Osteoblast (primary cell): ENCODE results near the gene FOSL2. TPM values are rescaled to one million over a fixed set of nuclear protein-coding genes. Genes with fewer than 3 reads are reported as not detected.

Experiments
- DNase-seq: peaks from one replicate; pipeline ENCODE4 v3.0.0; 2011; ENCODE audit warnings: low spot score, mixed read lengths; ENCODE audit not compliant: insufficient read length; ENCODE audit errors: missing footprints
- H2AFZ ChIP-seq: 2 replicates; pipeline ENCODE4 v1.6.0; 2011; ENCODE audit warnings: mild to moderate bottlenecking, low read length
- H3K27ac ChIP-seq: 2 replicates; pipeline ENCODE4 v1.5.1; 2011; ENCODE audit warnings: mild to moderate bottlenecking, low read depth, low read length, moderate library complexity
- H3K27me3 ChIP-seq: 2 replicates; pipeline ENCODE4 v1.6.0; 2012; ENCODE audit warnings: mild to moderate bottlenecking, control low read depth, inconsistent platforms, low read length, moderate library complexity; ENCODE audit not compliant: insufficient read depth
- H3K36me3 ChIP-seq: 2 replicates; pipeline ENCODE4 v1.5.1; 2011; ENCODE audit warnings: mild to moderate bottlenecking, low read length, control low read depth, moderate library complexity; ENCODE audit not compliant: insufficient read depth
- H3K4me1 ChIP-seq: 2 replicates; pipeline ENCODE4 v1.5.1; 2011; ENCODE audit warnings: mild to moderate bottlenecking, low read length, control low read depth, moderate library complexity; ENCODE audit not compliant: insufficient read depth
- H3K4me2 ChIP-seq: 2 replicates; pipeline ENCODE4 v1.6.0; 2011; ENCODE audit warnings: mild to moderate bottlenecking, low read length; ENCODE audit not compliant: insufficient read depth
- H3K4me3 ChIP-seq: fragments of 200-600 bp; sonication (generic); 3 replicates; pipeline ENCODE4 v1.5.1; 2012; ENCODE audit warnings: mild to moderate bottlenecking, low read length, inconsistent platforms; ENCODE audit not compliant: insufficient read depth
- H3K79me2 ChIP-seq: 2 replicates; pipeline ENCODE4 v1.6.0; 2012; ENCODE audit warnings: mild to moderate bottlenecking, low read length, control low read depth, inconsistent platforms; ENCODE audit not compliant: insufficient read depth
- H3K9me3 ChIP-seq: 2 replicates; pipeline ENCODE4 v1.5.1; 2011; ENCODE audit warnings: low read depth, low read length, control low read depth
- H4K20me1 ChIP-seq: 2 replicates; pipeline ENCODE4 v1.6.0; 2012; ENCODE audit warnings: mild to moderate bottlenecking, low read length, control low read depth; ENCODE audit not compliant: insufficient read depth
- CTCF ChIP-seq: IDR thresholded peaks from 2 replicates; pipeline ENCODE4 v1.5.1; 2011; ENCODE audit warnings: mild to moderate bottlenecking, low read depth, low read length, moderate library complexity; ENCODE audit errors: extremely low read depth
- total RNA-seq: library from RNA; depleted of rRNA; stranded (reverse); fragments of >200 nt; gene quantifications from 2 replicates; pipeline ENCODE4 v1.2.3, GENCODE V29; 2012

The FOSL2 gene
- total RNA-seq, 1 donor = 86.9 TPM

GRCh38 chr2:28419443-28420270, 27.0 kb downstream of the FOSL2 start:
- H3K79me2 ChIP-seq = peaks cover 40% of the 10 kb centered on the region
- H3K36me3 ChIP-seq = peaks cover 54% of the 10 kb centered on the region
- no peak overlapping the region for H3K27ac ChIP-seq
- H2AFZ ChIP-seq = no peak overlapping the region
- H3K4me2 ChIP-seq = no peak overlapping the region
- peaks cover 16% of the 10 kb centered on the region for H3K4me1 ChIP-seq
- peaks cover 53% of the 10 kb centered on the region for H4K20me1 ChIP-seq
- H3K4me3 ChIP-seq = no peak overlapping the region
- H3K27me3 ChIP-seq = no peaks in the 10 kb centered on the region
- no peak for TF ChIP-seq CTCF
- H3K9me3 ChIP-seq = no peaks in the 10 kb centered on the region
- DNase-seq = no peak

GRCh38 chr2:28420722-28421121, 28.1 kb downstream of the FOSL2 start:
- peaks cover 42% of the 10 kb centered on the region for H4K20me1 ChIP-seq
- peaks cover 15% of the 10 kb centered on the region for H3K4me1 ChIP-seq
- no peaks in the 10 kb centered on the region for H3K27me3 ChIP-seq
- no peak for TF ChIP-seq CTCF
- no peak overlapping the region for H3K4me3 ChIP-seq
- no peak overlapping the region for H3K27ac ChIP-seq
- no peak overlapping the region for H3K4me2 ChIP-seq
- H3K9me3 ChIP-seq = no peaks in the 10 kb centered on the region
- DNase-seq = no peak
- H3K79me2 ChIP-seq = peaks cover 29% of the 10 kb centered on the region
- H3K36me3 ChIP-seq = peaks cover 43% of the 10 kb centered on the region
- H2AFZ ChIP-seq = no peak overlapping the region

GRCh38 chr2:28422908-28423741, 30.5 kb downstream of the FOSL2 start:
- TF ChIP-seq CTCF = no peak
- H3K27ac ChIP-seq = peak overlapping the region; percentile 26
- H3K27me3 ChIP-seq = no peaks in the 10 kb centered on the region
- peaks cover 8% of the 10 kb centered on the region for H3K79me2 ChIP-seq
- no peak overlapping the region for H3K4me3 ChIP-seq
- peaks cover 15% of the 10 kb centered on the region for H3K4me1 ChIP-seq
- no peak overlapping the region for H3K4me2 ChIP-seq
- no peak overlapping the region for H2AFZ ChIP-seq
- H3K9me3 ChIP-seq = no peaks in the 10 kb centered on the region
- peaks cover 20% of the 10 kb centered on the region for H3K36me3 ChIP-seq
- peaks cover 21% of the 10 kb centered on the region for H4K20me1 ChIP-seq
- no peak for DNase-seq
